WTC11 (cell line): Measurements from ENCODE around the gene ATP1B3.

ENCODE experiments used
- CBFB ChIP-seq: sonication (generic); formaldehyde crosslinking; IDR thresholded peaks from 2 replicates; pipeline ENCODE4 v1.8.1; 2022; ENCODE audit warnings: mild to moderate bottlenecking, low read depth, missing genetic modification reagents
- ELF4 ChIP-seq: sonication (generic); formaldehyde crosslinking; IDR thresholded peaks from 2 replicates; pipeline ENCODE4 v1.8.1; 2022; ENCODE audit warnings: low read depth, mild to moderate bottlenecking, moderate library complexity, missing genetic modification reagents
- JUN ChIP-seq: sonication (generic); formaldehyde crosslinking; IDR thresholded peaks from 2 replicates; pipeline ENCODE4 v1.8.0; 2023; ENCODE audit warnings: mild to moderate bottlenecking, missing genetic modification reagents
- MYBL2 ChIP-seq: sonication (generic); formaldehyde crosslinking; IDR thresholded peaks from 2 replicates; pipeline ENCODE4 v1.8.1; 2023; ENCODE audit warnings: mild to moderate bottlenecking, moderate library complexity, missing genetic modification reagents
- ZNF138 ChIP-seq: sonication (generic); formaldehyde crosslinking; conservative IDR thresholded peaks from 2 replicates; pipeline ENCODE4 v1.8.1; 2022; ENCODE audit warnings: mild to moderate bottlenecking, moderate library complexity, missing genetic modification reagents
- ZNF263 ChIP-seq: sonication (generic); formaldehyde crosslinking; IDR thresholded peaks from 2 replicates; pipeline ENCODE4 v1.8.1; 2022; ENCODE audit warnings: low read depth, mild to moderate bottlenecking, moderate library complexity, missing genetic modification reagents
- ZNF416 ChIP-seq: fragments of 250-450 bp; sonication (Bioruptor Pico); IDR thresholded peaks from 2 replicates; pipeline ENCODE4 v1.9.0; 2021; ENCODE audit warnings: mild to moderate bottlenecking, inconsistent platforms
- ZNF423 ChIP-seq: fragments of 250-450 bp; sonication (Bioruptor Pico); IDR thresholded peaks from 2 replicates; pipeline ENCODE4 v2.1.2; 2022; ENCODE audit warnings: mild to moderate bottlenecking, moderate library complexity
- TF ChIP-seq, protein P1 (sequence below): sonication (generic); formaldehyde crosslinking; IDR thresholded peaks from 2 replicates; pipeline ENCODE4 v1.8.1; 2022; ENCODE audit warnings: low read depth, missing genetic modification reagents, borderline replicate concordance
- TF ChIP-seq, protein P2 (sequence below): sonication (generic); formaldehyde crosslinking; IDR thresholded peaks from 2 replicates; pipeline ENCODE4 v1.8.1; 2022; ENCODE audit warnings: missing genetic modification reagents, borderline replicate concordance
- TF ChIP-seq, protein P3 (sequence below): fragments of 200-600 bp; IDR thresholded peaks from 2 replicates; pipeline ENCODE4 v1.8.0; 2022; ENCODE audit warnings: antibody characterized with exemption
- TF ChIP-seq, protein P4 (sequence below): sonication (generic); formaldehyde crosslinking; IDR thresholded peaks from 2 replicates; pipeline ENCODE4 v1.8.0; 2022; ENCODE audit warnings: missing genetic modification reagents
- TF ChIP-seq, protein P5 (sequence below): sonication (generic); formaldehyde crosslinking; IDR thresholded peaks from 2 replicates; pipeline ENCODE4 v1.8.1; 2023; ENCODE audit warnings: mild to moderate bottlenecking, moderate library complexity, missing genetic modification reagents
- TF ChIP-seq, protein P6 (sequence below): sonication (generic); formaldehyde crosslinking; IDR thresholded peaks from 2 replicates; pipeline ENCODE4 v1.8.1; 2022; ENCODE audit warnings: low read depth, mild to moderate bottlenecking, moderate library complexity, missing genetic modification reagents, borderline replicate concordance

DNA sequence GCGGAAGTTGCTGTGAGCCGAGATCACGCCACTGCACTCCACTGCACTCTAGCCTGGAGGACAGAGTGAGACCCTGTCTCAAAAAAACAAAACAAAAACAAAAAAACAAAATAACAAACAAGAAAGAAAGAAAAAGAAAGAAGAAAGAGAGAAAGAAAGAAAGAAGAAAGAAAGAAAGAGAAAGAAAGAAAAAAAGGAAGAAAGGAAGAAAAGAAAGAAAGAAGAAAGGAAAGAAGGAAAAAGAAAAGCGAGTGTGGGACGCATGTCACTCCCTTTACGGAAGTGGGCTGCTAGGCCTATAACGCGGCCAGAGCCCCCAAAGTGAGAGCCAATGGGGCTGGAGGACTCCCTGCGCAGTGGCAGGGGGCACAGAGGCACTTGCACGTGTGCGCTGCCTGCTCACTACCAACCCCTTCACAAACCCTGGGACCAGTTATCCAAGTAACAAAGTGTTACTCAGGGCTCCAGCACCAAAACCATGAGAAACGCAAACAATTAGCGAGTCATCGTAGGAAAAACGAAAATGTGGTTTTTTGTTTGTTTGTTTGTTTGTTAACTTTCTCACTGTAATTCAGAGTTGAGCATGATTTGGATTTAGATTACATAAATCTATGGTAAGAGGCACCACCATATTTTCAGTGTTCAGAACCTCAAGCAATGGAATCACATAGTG is 40.8 kb upstream of the ATP1B3 start:
- TF ChIP-seq ZNF423 (CRISPR knock-in tag) (no peak), ZNF263 (CRISPR knock-in tag) (no peak), JUN (CRISPR knock-in tag) (no peak), CBFB (CRISPR knock-in tag) (no peak), ZNF138 (no peak), ZNF416 (CRISPR knock-in tag) (no peak), ELF4 (CRISPR knock-in tag) (no peak), MYBL2 (no peak)
- TF ChIP-seq, protein P1, sequence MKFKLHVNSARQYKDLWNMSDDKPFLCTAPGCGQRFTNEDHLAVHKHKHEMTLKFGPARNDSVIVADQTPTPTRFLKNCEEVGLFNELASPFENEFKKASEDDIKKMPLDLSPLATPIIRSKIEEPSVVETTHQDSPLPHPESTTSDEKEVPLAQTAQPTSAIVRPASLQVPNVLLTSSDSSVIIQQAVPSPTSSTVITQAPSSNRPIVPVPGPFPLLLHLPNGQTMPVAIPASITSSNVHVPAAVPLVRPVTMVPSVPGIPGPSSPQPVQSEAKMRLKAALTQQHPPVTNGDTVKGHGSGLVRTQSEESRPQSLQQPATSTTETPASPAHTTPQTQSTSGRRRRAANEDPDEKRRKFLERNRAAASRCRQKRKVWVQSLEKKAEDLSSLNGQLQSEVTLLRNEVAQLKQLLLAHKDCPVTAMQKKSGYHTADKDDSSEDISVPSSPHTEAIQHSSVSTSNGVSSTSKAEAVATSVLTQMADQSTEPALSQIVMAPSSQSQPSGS (CRISPR knock-in tag), result no peak
- TF ChIP-seq, protein P2, sequence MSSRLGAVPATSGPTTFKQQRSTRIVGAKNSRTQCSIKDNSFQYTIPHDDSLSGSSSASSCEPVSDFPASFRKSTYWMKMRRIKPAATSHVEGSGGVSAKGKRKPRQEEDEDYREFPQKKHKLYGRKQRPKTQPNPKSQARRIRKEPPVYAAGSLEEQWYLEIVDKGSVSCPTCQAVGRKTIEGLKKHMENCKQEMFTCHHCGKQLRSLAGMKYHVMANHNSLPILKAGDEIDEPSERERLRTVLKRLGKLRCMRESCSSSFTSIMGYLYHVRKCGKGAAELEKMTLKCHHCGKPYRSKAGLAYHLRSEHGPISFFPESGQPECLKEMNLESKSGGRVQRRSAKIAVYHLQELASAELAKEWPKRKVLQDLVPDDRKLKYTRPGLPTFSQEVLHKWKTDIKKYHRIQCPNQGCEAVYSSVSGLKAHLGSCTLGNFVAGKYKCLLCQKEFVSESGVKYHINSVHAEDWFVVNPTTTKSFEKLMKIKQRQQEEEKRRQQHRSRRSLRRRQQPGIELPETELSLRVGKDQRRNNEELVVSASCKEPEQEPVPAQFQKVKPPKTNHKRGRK (CRISPR knock-in tag), result 0 out of 2 replicates have a peak, but pooled peaks have one; percentile 51
- TF ChIP-seq, protein P3, sequence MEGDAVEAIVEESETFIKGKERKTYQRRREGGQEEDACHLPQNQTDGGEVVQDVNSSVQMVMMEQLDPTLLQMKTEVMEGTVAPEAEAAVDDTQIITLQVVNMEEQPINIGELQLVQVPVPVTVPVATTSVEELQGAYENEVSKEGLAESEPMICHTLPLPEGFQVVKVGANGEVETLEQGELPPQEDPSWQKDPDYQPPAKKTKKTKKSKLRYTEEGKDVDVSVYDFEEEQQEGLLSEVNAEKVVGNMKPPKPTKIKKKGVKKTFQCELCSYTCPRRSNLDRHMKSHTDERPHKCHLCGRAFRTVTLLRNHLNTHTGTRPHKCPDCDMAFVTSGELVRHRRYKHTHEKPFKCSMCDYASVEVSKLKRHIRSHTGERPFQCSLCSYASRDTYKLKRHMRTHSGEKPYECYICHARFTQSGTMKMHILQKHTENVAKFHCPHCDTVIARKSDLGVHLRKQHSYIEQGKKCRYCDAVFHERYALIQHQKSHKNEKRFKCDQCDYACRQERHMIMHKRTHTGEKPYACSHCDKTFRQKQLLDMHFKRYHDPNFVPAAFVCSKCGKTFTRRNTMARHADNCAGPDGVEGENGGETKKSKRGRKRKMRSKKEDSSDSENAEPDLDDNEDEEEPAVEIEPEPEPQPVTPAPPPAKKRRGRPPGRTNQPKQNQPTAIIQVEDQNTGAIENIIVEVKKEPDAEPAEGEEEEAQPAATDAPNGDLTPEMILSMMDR, result no peak
- TF ChIP-seq, protein P4, sequence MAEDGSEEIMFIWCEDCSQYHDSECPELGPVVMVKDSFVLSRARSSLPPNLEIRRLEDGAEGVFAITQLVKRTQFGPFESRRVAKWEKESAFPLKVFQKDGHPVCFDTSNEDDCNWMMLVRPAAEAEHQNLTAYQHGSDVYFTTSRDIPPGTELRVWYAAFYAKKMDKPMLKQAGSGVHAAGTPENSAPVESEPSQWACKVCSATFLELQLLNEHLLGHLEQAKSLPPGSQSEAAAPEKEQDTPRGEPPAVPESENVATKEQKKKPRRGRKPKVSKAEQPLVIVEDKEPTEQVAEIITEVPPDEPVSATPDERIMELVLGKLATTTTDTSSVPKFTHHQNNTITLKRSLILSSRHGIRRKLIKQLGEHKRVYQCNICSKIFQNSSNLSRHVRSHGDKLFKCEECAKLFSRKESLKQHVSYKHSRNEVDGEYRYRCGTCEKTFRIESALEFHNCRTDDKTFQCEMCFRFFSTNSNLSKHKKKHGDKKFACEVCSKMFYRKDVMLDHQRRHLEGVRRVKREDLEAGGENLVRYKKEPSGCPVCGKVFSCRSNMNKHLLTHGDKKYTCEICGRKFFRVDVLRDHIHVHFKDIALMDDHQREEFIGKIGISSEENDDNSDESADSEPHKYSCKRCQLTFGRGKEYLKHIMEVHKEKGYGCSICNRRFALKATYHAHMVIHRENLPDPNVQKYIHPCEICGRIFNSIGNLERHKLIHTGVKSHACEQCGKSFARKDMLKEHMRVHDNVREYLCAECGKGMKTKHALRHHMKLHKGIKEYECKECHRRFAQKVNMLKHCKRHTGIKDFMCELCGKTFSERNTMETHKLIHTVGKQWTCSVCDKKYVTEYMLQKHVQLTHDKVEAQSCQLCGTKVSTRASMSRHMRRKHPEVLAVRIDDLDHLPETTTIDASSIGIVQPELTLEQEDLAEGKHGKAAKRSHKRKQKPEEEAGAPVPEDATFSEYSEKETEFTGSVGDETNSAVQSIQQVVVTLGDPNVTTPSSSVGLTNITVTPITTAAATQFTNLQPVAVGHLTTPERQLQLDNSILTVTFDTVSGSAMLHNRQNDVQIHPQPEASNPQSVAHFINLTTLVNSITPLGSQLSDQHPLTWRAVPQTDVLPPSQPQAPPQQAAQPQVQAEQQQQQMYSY (CRISPR knock-in tag), result no peak
- TF ChIP-seq, protein P5, sequence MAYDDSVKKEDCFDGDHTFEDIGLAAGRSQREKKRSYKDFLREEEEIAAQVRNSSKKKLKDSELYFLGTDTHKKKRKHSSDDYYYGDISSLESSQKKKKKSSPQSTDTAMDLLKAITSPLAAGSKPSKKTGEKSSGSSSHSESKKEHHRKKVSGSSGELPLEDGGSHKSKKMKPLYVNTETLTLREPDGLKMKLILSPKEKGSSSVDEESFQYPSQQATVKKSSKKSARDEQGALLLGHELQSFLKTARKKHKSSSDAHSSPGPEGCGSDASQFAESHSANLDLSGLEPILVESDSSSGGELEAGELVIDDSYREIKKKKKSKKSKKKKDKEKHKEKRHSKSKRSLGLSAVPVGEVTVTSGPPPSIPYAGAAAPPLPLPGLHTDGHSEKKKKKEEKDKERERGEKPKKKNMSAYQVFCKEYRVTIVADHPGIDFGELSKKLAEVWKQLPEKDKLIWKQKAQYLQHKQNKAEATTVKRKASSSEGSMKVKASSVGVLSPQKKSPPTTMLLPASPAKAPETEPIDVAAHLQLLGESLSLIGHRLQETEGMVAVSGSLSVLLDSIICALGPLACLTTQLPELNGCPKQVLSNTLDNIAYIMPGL (CRISPR knock-in tag), result no peak
- TF ChIP-seq, protein P6, sequence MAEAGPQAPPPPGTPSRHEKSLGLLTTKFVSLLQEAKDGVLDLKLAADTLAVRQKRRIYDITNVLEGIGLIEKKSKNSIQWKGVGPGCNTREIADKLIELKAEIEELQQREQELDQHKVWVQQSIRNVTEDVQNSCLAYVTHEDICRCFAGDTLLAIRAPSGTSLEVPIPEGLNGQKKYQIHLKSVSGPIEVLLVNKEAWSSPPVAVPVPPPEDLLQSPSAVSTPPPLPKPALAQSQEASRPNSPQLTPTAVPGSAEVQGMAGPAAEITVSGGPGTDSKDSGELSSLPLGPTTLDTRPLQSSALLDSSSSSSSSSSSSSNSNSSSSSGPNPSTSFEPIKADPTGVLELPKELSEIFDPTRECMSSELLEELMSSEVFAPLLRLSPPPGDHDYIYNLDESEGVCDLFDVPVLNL (CRISPR knock-in tag), result no peak
